Fibroblast of skin of scalp (primary cell): Measurements from ENCODE around the gene CDNF.
"Not testable (repeated sequence)": the region's sequence is repeated elsewhere in the genome, so short reads cannot be mapped to it uniquely, and the experiment has no call there.

ENCODE experiments used
- DNase-seq: peaks from one replicate; pipeline ENCODE4 v3.0.0-alpha.2; 2013

The CDNF gene

DNA sequence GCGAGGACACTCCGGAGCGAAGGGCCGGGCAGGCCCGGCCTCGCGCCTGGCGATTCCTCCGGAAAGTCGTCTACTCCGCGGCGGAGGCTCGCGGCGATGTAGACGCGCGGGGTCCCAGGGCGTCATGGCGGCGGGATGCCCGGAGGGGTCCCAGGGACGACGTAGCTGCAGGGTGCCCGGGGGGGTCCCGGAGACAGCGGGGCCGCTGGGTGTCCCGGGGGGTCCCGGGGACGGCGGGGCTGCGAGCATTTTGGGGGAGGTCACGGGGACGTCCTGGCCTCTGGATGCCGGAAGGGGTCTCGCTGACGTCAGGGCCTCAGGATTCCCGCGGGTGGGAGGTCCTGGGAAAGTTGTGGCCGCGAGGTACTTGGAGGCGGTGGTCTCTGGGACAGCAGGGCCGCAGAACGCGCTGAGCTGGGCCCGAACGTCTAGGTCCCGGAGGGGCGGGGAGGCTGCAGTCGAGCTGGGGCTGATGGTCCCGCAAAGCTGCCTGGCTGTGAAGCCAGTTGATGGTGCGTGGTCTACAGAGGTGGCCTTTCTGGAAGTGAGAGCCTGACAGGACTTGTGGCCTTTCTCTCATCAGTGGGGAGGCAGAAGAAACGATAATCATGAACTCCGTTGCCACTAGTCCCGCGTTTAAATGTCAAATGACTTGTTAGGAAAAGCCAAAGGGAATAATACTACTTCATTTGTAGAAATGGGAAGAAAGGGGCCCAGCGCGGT lies 906 bp upstream of the CDNF start:
- DNase-seq = peak; percentile 4

DNA sequence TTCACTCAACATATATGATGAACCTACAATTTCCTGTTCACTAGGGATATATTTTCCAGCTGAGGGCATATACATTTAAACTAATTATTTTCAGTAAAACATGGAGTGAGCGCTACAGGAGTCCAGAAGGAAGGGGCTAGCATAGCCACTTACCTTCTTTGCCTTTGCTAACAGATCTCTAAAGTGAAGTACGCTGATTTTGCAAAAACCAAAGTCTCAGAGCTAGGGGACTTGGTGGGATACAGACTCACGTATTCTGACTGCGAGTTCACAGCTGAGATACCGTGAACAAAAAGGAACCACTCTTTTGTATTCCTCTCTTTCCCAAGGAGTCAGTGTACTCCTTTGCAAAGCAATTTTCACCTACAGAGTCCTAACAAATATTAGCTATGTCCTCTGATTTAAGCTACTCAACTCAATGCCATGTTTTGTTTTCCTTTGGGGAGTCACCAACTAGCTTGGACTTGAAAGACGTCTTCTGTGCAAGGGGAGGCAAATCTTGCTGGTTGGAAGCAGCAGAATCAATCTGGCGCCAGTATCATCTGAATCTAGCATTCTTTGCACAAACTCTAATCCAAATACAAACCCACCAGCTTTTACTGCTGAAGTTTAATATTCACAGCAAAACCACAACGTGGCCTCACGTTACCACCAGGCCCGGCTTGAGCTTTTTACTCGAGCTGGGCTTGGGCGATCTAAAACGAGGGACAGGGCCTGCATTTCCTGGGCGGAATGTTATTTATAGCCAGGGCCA lies 657 bp downstream of the CDNF start:
- DNase-seq = no peak

DNA sequence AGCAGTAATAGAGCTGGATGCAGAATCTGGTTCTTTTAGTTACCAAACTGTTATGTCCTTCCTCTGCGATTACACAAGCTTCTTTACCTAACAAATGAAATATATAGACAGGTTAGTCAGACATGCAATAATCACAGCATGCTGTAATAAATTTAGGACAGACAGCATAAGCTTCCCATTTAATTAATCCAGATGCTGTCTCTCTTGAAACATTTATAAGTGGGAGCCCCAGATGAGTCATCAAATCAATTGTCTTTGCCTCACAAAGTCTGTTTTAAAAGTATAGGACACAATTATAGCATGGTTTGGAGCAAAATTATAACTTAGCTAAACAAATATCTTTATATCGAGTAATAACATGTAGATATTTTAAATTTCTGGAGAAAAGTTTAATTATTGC lies 1.6 kb downstream of the CDNF start:
- DNase-seq = no peak

DNA sequence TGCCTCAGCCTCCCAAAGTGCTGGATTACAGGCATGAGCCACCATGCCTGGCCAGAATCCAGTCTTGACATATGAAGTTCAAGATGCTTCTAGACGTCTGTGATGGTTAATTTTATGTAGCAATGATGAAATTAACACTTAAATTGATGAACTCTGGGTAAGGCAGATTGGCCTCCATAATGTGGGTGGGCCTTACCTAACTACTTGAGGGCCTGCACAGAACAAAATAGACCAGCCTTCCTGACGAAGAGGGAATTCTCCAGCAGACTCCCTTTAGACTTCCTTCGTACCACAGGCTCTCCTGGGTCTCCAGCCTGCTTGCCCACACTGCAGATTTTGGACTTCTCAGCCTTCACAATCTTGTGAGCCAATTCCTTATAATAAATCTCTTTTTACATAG lies 4.7 kb downstream of the CDNF start:
- no peak for DNase-seq

DNA sequence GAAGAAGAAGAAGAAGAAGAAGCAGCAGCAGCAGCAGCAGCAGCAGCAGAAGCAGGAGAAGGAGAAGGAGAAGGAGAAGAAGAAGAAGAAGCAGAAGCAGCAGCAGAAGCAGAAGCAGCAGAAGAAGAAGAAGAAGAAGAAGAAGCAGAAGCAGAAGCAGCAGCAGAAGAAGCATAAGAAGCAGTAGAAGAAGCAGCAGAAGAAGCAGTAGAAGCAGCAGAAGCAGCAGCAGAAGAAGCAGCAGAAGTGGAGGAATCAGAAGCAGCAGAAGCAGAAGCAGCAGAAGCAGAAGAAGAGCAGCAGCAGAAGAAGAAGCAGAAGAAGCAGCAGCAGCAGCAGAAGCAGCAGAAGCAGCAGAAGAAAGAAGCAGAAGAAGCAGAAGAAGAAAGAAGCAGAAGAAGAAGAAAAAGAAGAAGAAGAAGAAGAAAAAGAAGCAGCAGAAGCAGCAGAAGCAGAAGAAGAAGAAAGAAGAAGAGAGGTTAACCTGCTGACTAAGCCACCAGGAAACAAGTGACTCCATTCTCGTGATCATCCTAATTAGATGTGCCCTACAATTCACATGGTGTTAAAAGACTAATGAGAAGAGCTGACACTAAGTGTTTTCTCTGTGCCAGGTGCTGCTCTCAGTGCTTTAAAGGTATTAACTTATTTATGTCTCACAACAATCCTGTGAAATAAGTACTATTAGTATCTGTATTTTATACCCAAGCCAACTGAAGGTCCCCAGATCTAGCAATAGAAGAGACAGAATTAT lies 11.6 kb downstream of the CDNF start:
- DNase-seq = no peak

DNA sequence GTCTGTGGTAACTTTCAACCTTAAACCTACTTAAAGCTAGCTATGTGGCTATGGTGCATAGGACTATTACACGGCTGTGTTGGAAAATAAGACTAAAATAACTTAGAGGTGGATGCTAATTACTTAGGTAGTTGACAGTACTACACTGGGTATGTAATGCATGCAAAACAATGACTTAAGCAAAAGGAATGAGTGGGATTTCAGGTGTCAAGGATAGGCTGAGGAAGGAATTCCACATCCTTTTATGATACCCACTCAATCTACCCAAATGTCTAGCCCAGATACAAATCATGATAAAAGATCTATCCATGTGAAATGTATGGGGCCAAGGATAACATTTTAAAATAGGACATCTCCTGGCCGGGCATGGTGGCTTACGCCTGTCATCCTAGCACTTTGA lies 13.9 kb downstream of the CDNF start:
- DNase-seq = no peak

DNA sequence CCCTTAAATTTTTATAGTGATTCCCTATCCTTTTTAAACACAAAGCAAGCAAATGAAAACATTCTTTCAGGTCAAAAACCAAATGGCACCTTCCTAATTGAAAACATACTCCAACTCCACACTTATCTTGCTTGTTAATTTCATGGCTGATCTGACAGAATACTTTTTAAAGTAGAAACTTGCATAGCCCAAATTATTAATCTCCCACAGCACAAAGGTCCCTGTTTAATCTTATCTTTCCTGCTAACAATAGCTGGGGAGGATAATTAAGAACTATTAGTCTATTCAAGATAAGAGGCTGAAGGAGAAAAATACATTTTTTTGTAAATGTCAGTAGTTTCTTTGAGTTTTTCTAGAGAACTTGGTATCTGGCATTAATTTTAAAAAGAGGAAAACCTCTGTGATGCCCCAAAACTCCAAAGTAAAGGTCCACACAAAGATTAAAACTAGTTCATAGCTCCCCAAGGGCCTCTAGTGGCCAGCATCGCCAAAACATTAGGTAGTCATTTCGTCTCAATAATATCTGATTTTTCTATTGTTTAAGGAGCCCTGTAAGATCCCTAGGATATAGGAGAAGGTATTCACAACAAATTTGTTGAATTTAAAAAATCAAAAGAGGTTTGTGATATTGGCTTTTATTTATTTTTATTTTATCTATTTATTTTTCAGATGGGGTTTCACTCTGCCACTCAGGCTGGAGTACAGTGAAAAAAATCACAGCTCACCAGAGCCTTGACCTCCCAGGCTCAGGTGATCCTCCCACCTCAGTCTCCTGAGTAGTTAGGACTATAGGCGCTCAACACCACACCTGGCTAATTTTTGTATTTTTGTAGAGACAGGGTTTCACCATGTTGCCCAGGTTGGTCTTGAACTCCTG lies 14.7 kb downstream of the CDNF start:
- DNase-seq = peak; percentile 48

DNA sequence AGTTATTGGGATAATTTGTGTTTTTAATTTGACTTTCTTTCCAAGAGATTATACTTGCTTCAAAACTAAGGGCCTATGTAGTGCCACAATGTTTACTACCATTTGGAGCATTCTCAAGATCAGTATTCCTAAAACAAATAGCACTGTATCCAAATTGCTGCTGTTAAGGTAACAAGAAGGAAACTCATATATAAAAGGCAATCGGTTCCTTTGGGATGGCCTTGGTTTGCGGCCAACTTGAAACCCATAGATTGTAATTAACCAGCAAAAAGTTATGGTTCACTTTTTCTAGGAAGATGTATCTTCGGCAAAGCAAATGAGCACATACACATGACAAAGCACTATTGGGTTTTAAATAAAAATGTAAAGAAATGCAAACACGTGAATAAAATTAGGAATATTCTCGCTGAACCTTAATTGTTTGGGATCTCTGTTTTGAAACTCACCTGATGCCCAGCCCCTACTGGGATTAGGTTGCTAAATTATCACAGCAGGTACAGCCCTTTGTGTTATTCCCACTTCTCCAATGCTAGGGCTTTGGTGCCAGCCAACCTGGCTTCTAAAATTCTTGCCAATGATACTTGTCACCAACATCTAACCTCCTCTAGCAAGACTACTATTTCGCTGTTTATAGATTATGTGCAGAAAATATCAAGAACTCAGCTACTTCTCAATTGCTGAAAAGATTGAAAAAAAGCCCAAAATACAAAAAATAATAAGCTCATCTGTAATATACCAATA lies 16.0 kb downstream of the CDNF start:
- DNase-seq = no peak

DNA sequence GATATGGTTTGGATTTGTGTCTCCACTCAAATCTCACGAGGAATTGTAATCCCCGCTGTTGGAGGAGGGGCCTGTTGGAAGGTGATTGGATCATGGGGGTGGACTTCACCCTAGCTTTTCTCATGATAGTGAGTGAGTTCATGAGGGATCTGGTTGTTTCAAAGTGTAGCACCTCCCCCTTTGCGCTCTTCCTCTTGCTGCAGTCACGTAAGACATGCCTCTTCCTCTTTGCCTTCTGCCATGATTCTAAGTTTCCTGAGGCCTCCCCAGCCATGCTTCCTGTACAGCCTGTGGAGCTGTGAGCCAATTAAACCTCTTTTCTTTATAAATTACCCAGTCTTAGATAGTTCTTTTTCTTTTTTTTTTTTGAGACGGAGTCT lies 17.1 kb downstream of the CDNF start:
- no peak for DNase-seq

DNA sequence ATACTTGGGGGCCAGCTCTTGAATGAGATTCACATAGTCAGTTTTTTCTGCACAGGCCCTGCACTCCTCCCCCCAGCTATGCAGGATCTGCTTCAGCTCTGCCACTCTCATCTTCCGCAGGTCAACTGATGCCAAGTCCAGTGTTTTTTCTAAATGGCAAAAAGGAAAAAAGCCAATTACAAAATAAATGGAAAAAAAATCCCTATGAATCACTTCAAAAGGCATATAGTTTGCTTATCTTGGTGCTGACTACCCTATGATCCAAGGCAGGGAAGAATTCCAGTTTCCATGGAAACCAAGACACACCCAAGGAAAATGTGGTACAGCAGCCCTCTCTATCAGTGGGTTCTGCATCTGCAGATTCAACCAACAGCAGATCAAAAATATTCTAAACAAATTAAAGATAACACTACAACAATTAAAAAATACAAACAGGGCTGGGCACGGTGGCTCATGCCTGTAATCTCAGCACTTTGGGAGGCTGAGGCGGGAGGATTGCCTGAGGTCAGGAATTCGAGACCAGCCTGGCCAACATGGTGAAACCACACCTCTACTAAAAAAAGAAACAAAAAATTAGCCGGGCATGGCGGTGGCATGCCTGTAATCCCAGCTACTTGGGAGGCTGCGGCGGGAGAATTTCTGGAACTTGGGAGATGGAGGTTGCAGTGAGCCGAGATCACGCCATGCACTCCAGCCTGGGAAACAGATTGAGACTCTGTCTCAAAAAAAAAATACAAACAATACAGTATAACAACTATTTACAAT lies 17.6 kb downstream of the CDNF start:
- DNase-seq = peak; percentile 65

DNA sequence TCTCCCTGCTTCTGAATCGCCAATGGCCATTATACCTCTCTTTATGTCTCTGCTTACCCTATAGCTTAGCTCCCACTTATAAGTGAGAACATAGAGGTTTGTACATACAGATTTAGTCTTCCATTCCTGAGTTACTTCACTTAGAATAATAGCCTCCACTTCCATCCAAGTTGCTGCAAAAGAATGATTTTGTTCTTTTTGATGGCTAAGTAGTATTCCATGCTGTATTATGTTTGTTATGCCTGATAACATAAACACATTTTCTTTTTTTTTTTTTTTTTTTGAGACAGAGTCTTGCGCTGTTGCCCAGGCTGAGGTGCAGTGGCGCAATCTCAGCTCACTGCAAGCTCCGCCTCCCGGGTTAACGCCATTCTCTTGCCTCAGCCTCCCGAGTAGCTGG lies 21.1 kb downstream of the CDNF start:
- not testable (repeated sequence) for DNase-seq

DNA sequence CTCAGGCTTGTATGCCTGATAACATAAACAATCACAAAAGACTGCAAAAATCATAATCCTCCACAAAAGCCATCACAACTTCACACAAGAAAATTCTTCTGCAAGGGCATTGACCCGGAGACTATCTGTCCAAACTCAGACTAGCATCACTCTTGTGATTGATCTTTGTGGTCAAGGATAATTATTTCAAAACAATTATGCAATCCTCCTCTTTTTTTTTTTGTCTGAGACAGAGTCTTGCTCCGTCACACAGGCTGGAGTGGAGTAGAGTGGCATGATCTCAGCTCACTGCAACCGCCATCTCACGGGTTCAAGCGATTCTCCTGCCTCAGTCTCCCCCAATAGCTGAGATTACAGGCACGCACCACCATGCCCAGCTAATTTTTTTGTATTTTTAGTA lies 22.2 kb downstream of the CDNF start:
- DNase-seq = no peak

DNA sequence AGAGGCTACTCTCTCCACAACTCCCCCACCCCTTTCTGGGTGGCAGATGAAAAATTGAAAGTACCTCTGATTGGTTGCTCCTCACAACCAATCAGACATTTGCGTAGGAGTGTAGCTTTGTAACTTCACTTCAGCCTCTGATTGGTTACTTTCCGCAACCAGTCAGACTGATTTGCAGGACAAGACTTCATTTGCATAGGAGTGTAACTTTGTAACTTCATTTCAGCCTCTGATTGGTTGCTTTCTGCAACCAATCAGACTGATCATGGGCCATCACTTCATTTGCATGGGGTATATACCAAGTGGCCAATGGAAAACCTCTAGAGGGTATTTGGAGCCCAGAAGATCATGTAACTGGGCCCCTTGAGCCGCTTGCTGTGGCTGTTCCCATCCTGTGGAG lies 25.6 kb downstream of the CDNF start:
- peak; percentile 19 for DNase-seq

DNA sequence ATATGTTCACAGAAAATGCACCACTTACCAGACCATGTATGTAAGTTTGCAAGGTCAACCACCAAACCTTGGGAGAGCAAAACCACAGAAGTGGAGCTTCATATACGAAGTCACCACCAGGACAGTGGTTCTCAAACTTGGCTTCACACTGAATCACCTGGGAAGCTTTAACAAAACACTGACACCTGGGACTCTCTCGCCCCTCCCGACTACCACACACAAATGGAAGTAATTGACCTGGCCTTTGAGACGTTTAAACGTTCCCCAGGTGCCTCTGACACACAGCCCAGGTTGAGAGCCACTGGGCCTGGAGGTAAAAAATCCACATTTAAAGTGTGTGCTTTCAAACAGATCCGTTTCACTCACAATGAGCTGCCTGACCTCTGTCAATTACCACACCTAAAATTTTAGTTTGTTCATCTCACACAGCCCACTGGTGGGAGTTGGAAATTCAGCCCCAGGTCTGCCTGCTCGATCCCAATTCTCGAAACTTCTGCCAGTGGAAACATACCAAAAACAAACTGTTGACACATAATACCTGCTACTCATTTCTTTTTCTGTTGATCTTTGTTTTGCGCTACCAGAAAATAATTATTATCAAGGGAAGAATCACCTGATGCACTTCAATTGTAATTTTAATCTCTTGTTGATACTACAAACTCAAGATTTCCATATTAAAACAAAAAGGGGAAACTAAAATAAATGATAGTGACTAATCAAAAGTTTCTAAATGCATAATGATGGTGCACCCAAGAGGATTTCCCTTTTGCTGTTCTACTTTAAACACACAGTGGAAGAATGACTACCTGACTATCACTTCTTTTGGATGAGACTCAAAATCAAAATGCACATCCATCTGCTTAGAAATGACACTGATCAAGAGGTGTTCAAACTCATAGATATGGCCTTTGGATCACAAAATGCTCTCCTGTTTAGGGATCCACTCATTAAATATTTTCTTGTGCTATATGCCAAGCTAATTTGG lies 26.6 kb downstream of the CDNF start:
- DNase-seq = no peak

DNA sequence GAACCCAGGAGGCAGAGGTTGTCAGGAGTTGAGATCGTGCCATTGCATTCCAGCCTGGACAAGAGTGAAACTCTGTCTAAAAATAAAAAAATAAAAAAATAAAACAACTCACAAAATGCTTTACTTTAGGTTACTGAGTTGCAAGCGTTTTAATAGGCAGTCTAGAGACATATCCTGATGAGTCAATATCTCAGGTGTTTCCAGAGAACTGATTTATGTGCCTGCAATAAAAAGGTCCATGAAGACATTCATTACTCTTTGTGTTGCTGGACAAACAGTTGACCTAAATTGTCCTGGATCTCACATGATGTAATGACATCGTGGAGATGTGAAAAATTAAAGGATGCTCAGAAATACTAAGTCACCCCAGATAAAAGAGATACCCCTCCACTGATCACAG lies 31.5 kb downstream of the CDNF start:
- DNase-seq = no peak

DNA sequence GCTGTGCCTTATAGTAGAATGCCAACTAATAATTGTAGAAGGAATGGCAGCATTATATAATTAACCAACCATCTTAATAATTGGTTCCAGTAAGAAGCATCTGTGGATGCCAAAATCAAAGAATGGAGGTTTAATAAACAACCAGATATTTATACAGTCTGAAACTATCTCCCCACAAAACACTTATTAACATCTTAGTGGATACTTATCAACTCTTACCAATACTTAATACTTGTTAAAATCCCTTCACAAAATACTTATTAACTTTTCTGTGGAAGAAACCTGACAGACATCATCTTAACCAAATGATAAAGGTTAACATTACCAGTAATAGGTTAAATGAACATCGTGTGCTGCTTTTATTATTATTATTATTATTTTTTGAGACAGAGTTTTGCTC lies 34.0 kb downstream of the CDNF start:
- no peak for DNase-seq

DNA sequence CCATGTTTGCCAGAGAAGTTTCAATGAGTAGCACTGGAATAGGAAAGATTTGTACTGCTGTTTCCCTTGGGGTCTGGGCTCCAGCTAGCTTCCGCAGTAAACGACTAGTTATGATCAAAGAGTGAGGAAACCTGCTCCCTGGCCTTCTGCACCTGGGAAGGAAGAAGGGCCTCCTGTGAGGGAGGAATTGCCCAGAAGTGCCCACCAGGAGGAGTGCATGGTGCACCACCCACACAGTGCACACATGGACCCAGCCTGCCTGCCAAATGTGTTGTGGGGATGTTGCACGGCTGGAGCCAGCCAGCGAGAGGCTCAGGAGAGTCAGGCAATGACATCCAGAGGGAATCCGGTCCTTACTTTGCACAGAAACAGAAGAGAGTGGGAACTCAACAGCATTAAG lies 36.1 kb downstream of the CDNF start:
- no peak for DNase-seq

DNA sequence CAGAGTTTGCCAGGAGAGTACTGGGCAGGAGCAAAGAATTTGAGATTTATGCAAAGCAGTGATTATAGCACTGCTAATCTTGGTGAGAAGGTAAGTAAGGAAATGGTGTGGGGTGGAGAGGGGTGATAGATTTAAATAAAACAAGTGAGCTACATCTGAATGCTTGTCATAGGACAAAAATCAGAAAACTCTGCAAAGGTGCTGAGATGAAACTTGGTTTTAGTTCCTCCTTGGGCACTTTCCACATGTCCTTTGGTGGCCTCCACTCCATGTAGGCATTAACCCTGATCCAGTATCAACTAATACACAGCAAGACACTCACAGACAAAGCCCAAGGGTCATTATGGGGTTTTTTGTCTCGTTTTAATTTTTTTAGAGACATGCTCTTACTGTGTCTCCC lies 37.4 kb downstream of the CDNF start:
- no peak for DNase-seq

DNA sequence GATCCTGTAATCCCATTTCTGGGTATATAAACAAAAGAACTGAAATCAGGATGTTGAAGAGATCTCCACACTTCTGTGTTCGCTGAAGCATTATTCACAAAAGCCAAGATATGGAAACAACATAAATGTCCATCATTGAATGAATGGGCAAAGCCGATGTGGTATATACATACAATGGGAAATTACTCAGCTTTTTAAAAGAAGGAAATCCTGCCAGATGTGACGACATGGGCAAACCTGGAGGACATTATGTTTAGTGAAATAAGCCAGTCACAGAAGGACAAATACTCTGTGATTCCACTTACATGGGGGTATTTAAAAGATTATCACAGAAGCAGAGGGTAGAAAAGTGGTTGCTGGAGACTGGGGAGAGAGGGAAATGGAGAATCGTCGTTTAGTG lies 39.2 kb downstream of the CDNF start:
- DNase-seq = no peak

DNA sequence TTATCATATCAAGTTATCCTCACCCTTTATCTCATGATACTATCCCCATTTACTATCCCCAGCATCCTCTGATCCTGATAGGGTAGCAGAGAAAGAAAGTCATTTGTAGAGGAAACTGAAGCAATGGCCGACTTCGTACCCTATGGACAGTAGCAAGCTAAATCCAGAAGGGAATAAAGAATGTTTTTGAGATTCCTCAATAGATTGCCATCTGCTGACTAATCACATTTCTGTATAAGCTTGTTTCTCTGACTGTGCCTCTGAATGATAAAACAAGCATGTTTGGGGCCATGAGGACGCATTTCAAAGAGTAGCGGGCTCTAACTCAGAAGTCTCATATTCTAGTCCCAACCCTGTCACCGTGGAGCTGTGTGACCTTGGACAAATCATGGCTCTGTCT lies 49.9 kb downstream of the CDNF start:
- DNase-seq = no peak
